Neuronal stem cell (in vitro differentiated cells): ENCODE data around the gene AHRR.

Source experiments
- DNase-seq: peaks from one replicate; pipeline ENCODE4 v3.0.0-alpha.2; 2013; ENCODE audit warnings: low spot score
- H2AFZ ChIP-seq: one replicate; pipeline ENCODE4 v1.6.1; 2013; ENCODE audit warnings: mild to moderate bottlenecking, low read length, inconsistent platforms
- H2AK5ac ChIP-seq: 2 replicates; pipeline ENCODE4 v1.6.1; 2013; ENCODE audit warnings: low read depth, mild to moderate bottlenecking, inconsistent platforms, low read length, moderate library complexity, mixed read lengths
- H2BK120ac ChIP-seq: 2 replicates; pipeline ENCODE4 v1.6.1; 2013; ENCODE audit warnings: low read depth, mild to moderate bottlenecking, inconsistent platforms, low read length, moderate library complexity, mixed read lengths
- H2BK12ac ChIP-seq: one replicate; pipeline ENCODE4 v1.6.1; 2013; ENCODE audit warnings: low read length, inconsistent platforms
- H2BK15ac ChIP-seq: 2 replicates; pipeline ENCODE4 v1.6.1; 2013; ENCODE audit warnings: mild to moderate bottlenecking, low read length, inconsistent platforms, mixed read lengths
- H2BK5ac ChIP-seq: one replicate; pipeline ENCODE4 v1.6.1; 2013; ENCODE audit warnings: inconsistent platforms, mild to moderate bottlenecking, low read length, moderate library complexity
- H3K14ac ChIP-seq: one replicate; pipeline ENCODE4 v1.6.1; 2013; ENCODE audit warnings: low read length, inconsistent platforms
- H3K18ac ChIP-seq: 2 replicates; pipeline ENCODE4 v1.6.1; 2013; ENCODE audit warnings: low read length, inconsistent platforms
- H3K23ac ChIP-seq: 2 replicates; pipeline ENCODE4 v1.6.1; 2013; ENCODE audit warnings: low read depth, mild to moderate bottlenecking, mixed read lengths, low read length, inconsistent platforms; ENCODE audit not compliant: poor library complexity
- H3K27ac ChIP-seq: replicated peaks from 3 replicates; pipeline ENCODE4 v1.5.1; 2013; ENCODE audit warnings: low read length, inconsistent platforms
- H3K27me3 ChIP-seq, 3 experiments: 2 replicates each; pipeline ENCODE4 v1.6.1; 2013; ENCODE audit warnings: low read length in 3 of 3, mild to moderate bottlenecking in 2 of 3, inconsistent platforms in 1 of 3, low read depth in 1 of 3, mixed read lengths in 1 of 3, moderate library complexity in 1 of 3; ENCODE audit not compliant: control insufficient read depth in 3 of 3, insufficient read depth in 3 of 3
- H3K36me3 ChIP-seq, 2 donors: replicated peaks in 1 of 2; 2 replicates each; pipeline ENCODE4 v1.6.1; 2013; ENCODE audit warnings: low read length in 2 of 2; ENCODE audit not compliant: control insufficient read depth in 2 of 2, insufficient read depth in 2 of 2
- H3K4ac ChIP-seq: 2 replicates; pipeline ENCODE4 v1.6.1; 2013; ENCODE audit warnings: inconsistent platforms, mild to moderate bottlenecking, low read length, moderate library complexity
- H3K4me1 ChIP-seq, 2 donors: 1 replicate in 1 of 2; 2 replicates in 1 of 2; pipeline ENCODE4 v1.6.1; 2013; ENCODE audit warnings: low read length in 2 of 2, low read depth in 1 of 2; ENCODE audit not compliant: control insufficient read depth in 2 of 2, insufficient read depth in 1 of 2
- H3K4me2 ChIP-seq: one replicate; pipeline ENCODE4 v1.6.1; 2013; ENCODE audit warnings: mild to moderate bottlenecking, low read length, inconsistent platforms; ENCODE audit not compliant: insufficient read depth, poor library complexity, severe bottlenecking
- H3K4me3 ChIP-seq, 2 donors: 2 replicates each; pipeline ENCODE4 v1.5.1; 2013; ENCODE audit warnings: low read length in 2 of 2, mild to moderate bottlenecking in 2 of 2, inconsistent platforms in 1 of 2, moderate library complexity in 1 of 2
- H3K79me1 ChIP-seq: one replicate; pipeline ENCODE4 v1.6.1; 2013; ENCODE audit warnings: low read depth, mild to moderate bottlenecking, inconsistent platforms, low read length, moderate library complexity
- H3K9ac ChIP-seq: one replicate; pipeline ENCODE4 v1.6.1; 2013; ENCODE audit warnings: mild to moderate bottlenecking, low read depth, low read length, inconsistent platforms; ENCODE audit not compliant: poor library complexity
- H3K9me3 ChIP-seq, 2 donors: replicated peaks in 1 of 2; 2 replicates each; pipeline versions ENCODE3 to v1.6.1; 2013; ENCODE audit warnings: low read length in 2 of 2, mild to moderate bottlenecking in 2 of 2, inconsistent platforms in 1 of 2, low read depth in 1 of 2, mixed read lengths in 1 of 2, moderate library complexity in 1 of 2; ENCODE audit not compliant: control insufficient read depth in 2 of 2, insufficient read depth in 1 of 2
- H4K8ac ChIP-seq: one replicate; pipeline ENCODE4 v1.6.1; 2013; ENCODE audit warnings: low read depth, mild to moderate bottlenecking, inconsistent platforms, low read length, moderate library complexity
- H4K91ac ChIP-seq: one replicate; pipeline ENCODE4 v1.6.1; 2013; ENCODE audit warnings: low read length, low read depth, mild to moderate bottlenecking, inconsistent platforms; ENCODE audit not compliant: poor library complexity
- WGBS, 2 donors: extraction: QIAGEN DNeasy Blood & Tissue Kit; methylation state at CpG; one replicate each; pipeline ENCODE4 v1.1.7; 2013; ENCODE audit warnings: missing lambda C conversion rate in 2 of 2, mixed read lengths in 1 of 2; ENCODE audit not compliant: insufficient read length in 2 of 2, insufficient replicate concordance in 1 of 2; ENCODE audit errors: extremely low coverage in 2 of 2; 5-methylcytosine and 5-hydroxymethylcytosine counted together

AHRR gene

GRCh38 chr5:387491-388265 is 66.2 kb downstream of the AHRR start:
- Histone ChIP-seq H2AFZ (no peak overlapping the region), H3K79me1 (no peaks in the 10 kb centered on the region), H3K27me3 (no peaks in the 10 kb centered on the region), H3K18ac (peak overlapping the region; percentile 53), H3K27ac (no peak overlapping the region), H2BK120ac (no peak overlapping the region), H3K4me1 (peaks cover 7 to 9% of the 10 kb centered on the region in 2 donors), H3K14ac (no peak overlapping the region), H3K23ac (peak overlapping the region; percentile 66), H3K9me3 (peaks cover 4 to 11% of the 10 kb centered on the region in 2 donors), H3K9ac (peak overlapping the region; percentile 34), H2BK12ac (no peak overlapping the region), H3K4ac (no peak overlapping the region), H3K4me3 (no peak overlapping the region), H2BK15ac (peak overlapping the region; percentile 15), H4K91ac (no peak overlapping the region), H3K4me2 (no peak overlapping the region), H3K36me3 (no peaks in the 10 kb centered on the region), H2BK5ac (no peak overlapping the region), H2AK5ac (peak overlapping the region; percentile 91), H4K8ac (no peak overlapping the region)
- WGBS, 2 donors: no CpG with 5 or more reads among the region's 18 CpGs
- DNase-seq: no peak

- WGBS, 2 donors: no CpG with 5 or more reads among the region's 34 CpGs
- H2BK120ac ChIP-seq: no peak overlapping the region
- peak overlapping the region; percentile 75 for H3K23ac ChIP-seq
- no peak overlapping the region for H2BK5ac ChIP-seq
- no peak overlapping the region for H3K27ac ChIP-seq
- H3K4me1 ChIP-seq: peaks cover 12 to 15% of the 10 kb centered on the region in 2 donors
- DNase-seq: no peak
- H3K18ac ChIP-seq: peak overlapping the region; percentile 59
- H3K4ac ChIP-seq: peak overlapping the region; percentile 78
- peaks cover 4 to 11% of the 10 kb centered on the region in 2 donors for H3K9me3 ChIP-seq
- H3K4me3 ChIP-seq: no peak overlapping the region
- H2AK5ac ChIP-seq: peak overlapping the region; percentile 91
- no peak overlapping the region for H4K91ac ChIP-seq
- no peak overlapping the region for H2BK12ac ChIP-seq
- no peaks in the 10 kb centered on the region for H3K79me1 ChIP-seq
- peak overlapping the region; percentile 15 for H2BK15ac ChIP-seq
- no peaks in the 10 kb centered on the region for H3K36me3 ChIP-seq
- H4K8ac ChIP-seq: no peak overlapping the region
- H3K9ac ChIP-seq: peak overlapping the region; percentile 34
- no peaks in the 10 kb centered on the region for H3K27me3 ChIP-seq
- no peak overlapping the region for H3K4me2 ChIP-seq
- no peak overlapping the region for H2AFZ ChIP-seq
- H3K14ac ChIP-seq: no peak overlapping the region
These were observed 67.0 kb downstream of the AHRR start for GRCh38 chr5:388266-389196.

GRCh38 chr5:389197-389821 is 67.8 kb downstream of the AHRR start:
- H3K27me3 ChIP-seq: no peaks in the 10 kb centered on the region
- H2AK5ac ChIP-seq: peak overlapping the region; percentile 91
- H3K9me3 ChIP-seq: peaks cover 4 to 11% of the 10 kb centered on the region in 2 donors
- H3K4ac ChIP-seq: peak overlapping the region; percentile 93
- H3K36me3 ChIP-seq: no peaks in the 10 kb centered on the region
- no peak overlapping the region for H4K8ac ChIP-seq
- no peak overlapping the region for H3K14ac ChIP-seq
- DNase-seq: no peak
- peak overlapping the region; percentile 84 for H3K18ac ChIP-seq
- H3K4me3 ChIP-seq: no peak overlapping the region
- no peak overlapping the region for H3K4me2 ChIP-seq
- H2BK12ac ChIP-seq: peak overlapping the region; percentile 66
- H3K23ac ChIP-seq: peak overlapping the region; percentile 81
- no peak overlapping the region for H4K91ac ChIP-seq
- H2BK5ac ChIP-seq: no peak overlapping the region
- peaks cover 17 to 18% of the 10 kb centered on the region in 2 donors for H3K4me1 ChIP-seq
- H2BK15ac ChIP-seq: peak overlapping the region; percentile 98
- peak overlapping the region; percentile 4 for H2AFZ ChIP-seq
- no peak overlapping the region for H3K27ac ChIP-seq
- no peaks in the 10 kb centered on the region for H3K79me1 ChIP-seq
- H2BK120ac ChIP-seq: no peak overlapping the region
- H3K9ac ChIP-seq: peak overlapping the region; percentile 38
- no CpG with 5 or more reads among the region's 32 CpGs for WGBS, 2 donors
